Measurements from ENCODE around the gene IGFBP4.
"Not testable (repeated sequence)": the region's sequence is repeated elsewhere in the genome, so short reads cannot be mapped to it uniquely, and the experiment has no call there.

IGFBP4 gene

DNA sequence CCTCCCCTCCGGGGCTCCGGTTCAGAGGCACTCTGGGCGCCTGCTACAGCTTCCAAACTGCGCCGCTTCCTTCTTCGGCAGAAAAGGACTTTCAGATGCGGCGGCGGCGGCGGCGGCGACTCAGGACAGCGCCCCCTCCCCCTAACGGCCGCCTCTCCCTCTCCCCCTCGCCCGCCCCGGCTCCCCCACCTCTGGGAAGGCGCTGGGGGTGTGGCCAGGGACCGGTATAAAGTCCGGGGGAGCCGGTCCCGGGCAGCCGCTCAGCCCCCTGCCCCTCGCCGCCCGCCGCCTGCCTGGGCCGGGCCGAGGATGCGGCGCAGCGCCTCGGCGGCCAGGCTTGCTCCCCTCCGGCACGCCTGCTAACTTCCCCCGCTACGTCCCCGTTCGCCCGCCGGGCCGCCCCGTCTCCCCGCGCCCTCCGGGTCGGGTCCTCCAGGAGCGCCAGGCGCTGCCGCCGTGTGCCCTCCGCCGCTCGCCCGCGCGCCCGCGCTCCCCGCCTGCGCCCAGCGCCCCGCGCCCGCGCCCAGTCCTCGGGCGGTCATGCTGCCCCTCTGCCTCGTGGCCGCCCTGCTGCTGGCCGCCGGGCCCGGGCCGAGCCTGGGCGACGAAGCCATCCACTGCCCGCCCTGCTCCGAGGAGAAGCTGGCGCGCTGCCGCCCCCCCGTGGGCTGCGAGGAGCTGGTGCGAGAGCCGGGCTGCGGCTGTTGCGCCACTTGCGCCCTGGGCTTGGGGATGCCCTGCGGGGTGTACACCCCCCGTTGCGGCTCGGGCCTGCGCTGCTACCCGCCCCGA lies at the start of gene IGFBP4:
IGFBP4 (plus strand) TSS at position 255 of the 792 bp plus-strand sequence; CDS start at position 541, 286 bp downstream.
- H3K9ac ChIP-seq (ENCODE audit: low read length) = peak within 1 kb of the TSS; percentile 95
- H3K4me3 ChIP-seq (ENCODE audit: low read length) = peak within 1 kb of the TSS; percentile 88
- peak within 1 kb of the TSS; percentile 97 for H3K27ac ChIP-seq (ENCODE audit: low read depth, low read length)
- H3K36me3 ChIP-seq (ENCODE audit: control insufficient read depth, insufficient read depth, low read length) = no peaks in the 10 kb centered on the region
- no peaks in the 10 kb centered on the region for H3K27me3 ChIP-seq (ENCODE audit: control insufficient read depth, insufficient read depth, low read length)
- H3K4me1 ChIP-seq (ENCODE audit: control insufficient read depth, insufficient read depth, low read length) = peaks cover 32% of the 10 kb centered on the region

DNA sequence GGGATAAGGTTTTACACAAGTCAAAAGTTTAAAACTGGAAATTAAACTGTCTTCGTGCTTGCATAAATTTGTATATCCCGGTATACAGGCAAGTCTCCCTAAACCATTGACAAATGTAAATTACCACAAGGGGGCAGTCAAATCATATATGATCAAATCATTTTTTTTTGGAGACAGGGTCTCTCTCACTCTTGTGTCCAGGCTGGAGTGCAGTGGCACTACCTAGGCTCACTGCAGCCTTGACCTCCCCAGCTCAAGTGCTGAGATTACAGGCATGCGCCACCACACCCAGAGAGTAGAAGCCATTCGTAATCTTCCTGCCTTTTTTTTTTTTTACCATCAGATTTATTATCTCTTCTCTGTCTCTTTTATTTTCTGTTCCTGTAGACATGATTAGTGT lies 44.1 kb upstream of the IGFBP4 start:
- no peaks in the 10 kb centered on the region for H3K36me3 ChIP-seq (ENCODE audit: control insufficient read depth, insufficient read depth, low read length)
- no peak overlapping the region for H3K9ac ChIP-seq (ENCODE audit: low read length)
- no peak overlapping the region for H3K27ac ChIP-seq (ENCODE audit: low read depth, low read length)
- H3K4me3 ChIP-seq (ENCODE audit: low read length) = no peak overlapping the region
- no peaks in the 10 kb centered on the region for H3K4me1 ChIP-seq (ENCODE audit: control insufficient read depth, insufficient read depth, low read length)
- no peaks in the 10 kb centered on the region for H3K27me3 ChIP-seq (ENCODE audit: control insufficient read depth, insufficient read depth, low read length)

- H3K27ac ChIP-seq (ENCODE audit: low read depth, low read length) = no peak overlapping the region
- H3K4me1 ChIP-seq (ENCODE audit: control insufficient read depth, insufficient read depth, low read length) = no peaks in the 10 kb centered on the region
- H3K4me3 ChIP-seq (ENCODE audit: low read length) = no peak overlapping the region
- no peaks in the 10 kb centered on the region for H3K36me3 ChIP-seq (ENCODE audit: control insufficient read depth, insufficient read depth, low read length)
- H3K27me3 ChIP-seq (ENCODE audit: control insufficient read depth, insufficient read depth, low read length) = no peaks in the 10 kb centered on the region
- H3K9ac ChIP-seq (ENCODE audit: low read length) = no peak overlapping the region
Observed at GRCh38 chr17:40402668-40403067, 40.6 kb upstream of the IGFBP4 start.

- Histone ChIP-seq H3K9ac (ENCODE audit: low read length) (no peak overlapping the region), H3K4me1 (ENCODE audit: control insufficient read depth, insufficient read depth, low read length) (no peaks in the 10 kb centered on the region), H3K36me3 (ENCODE audit: control insufficient read depth, insufficient read depth, low read length) (no peaks in the 10 kb centered on the region), H3K27ac (ENCODE audit: low read depth, low read length) (no peak overlapping the region), H3K27me3 (ENCODE audit: control insufficient read depth, insufficient read depth, low read length) (no peaks in the 10 kb centered on the region), H3K4me3 (ENCODE audit: low read length) (no peak overlapping the region)
Observed at GRCh38 chr17:40404003-40404402, 39.2 kb upstream of the IGFBP4 start.

DNA sequence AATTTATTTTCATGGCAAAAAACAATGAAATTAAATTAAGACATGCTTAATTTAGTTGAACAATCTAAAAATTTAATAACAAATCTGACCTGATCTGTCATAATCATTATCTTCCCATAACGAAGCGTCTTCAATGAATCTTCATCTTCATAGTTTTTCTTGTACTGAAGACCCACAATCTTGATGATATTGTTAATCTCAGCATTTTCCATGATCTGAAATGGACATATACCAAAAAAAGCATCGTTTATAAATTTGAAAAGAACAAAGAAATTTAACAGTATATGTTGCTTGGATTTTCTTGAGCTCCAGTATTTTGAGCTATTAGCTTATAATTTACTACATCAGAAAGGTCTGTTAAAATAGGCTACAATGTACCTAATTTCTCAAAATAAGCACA lies 35.8 kb upstream of the IGFBP4 start:
- Histone ChIP-seq H3K27ac (ENCODE audit: low read depth, low read length) (no peak overlapping the region), H3K36me3 (ENCODE audit: control insufficient read depth, insufficient read depth, low read length) (no peaks in the 10 kb centered on the region), H3K9ac (ENCODE audit: low read length) (no peak overlapping the region), H3K4me1 (ENCODE audit: control insufficient read depth, insufficient read depth, low read length) (no peaks in the 10 kb centered on the region), H3K4me3 (ENCODE audit: low read length) (no peak overlapping the region), H3K27me3 (ENCODE audit: control insufficient read depth, insufficient read depth, low read length) (no peaks in the 10 kb centered on the region)

DNA sequence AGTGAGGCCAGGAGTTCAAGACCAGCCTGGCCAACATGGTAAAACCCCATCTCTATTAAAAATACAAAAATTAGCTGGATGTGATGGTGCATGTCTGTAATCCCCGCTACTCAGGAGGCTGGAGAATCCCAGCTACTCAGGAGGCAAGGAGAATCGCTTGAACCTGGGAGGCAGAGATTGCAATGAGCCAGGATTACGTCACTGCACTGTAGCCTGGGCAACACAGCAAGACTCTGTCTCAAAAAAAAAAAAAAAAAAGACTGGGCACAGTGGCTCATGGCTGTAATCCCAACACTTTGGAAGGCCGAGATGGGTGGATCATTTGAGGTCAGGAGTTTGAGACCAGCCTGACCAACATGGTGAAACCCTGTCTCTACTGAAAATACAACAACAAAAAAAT lies 33.7 kb upstream of the IGFBP4 start:
- not testable (repeated sequence) for H3K4me3 ChIP-seq (ENCODE audit: low read length); H3K27ac ChIP-seq (ENCODE audit: low read depth, low read length); H3K36me3 ChIP-seq (ENCODE audit: control insufficient read depth, insufficient read depth, low read length); H3K9ac ChIP-seq (ENCODE audit: low read length); H3K27me3 ChIP-seq (ENCODE audit: control insufficient read depth, insufficient read depth, low read length); H3K4me1 ChIP-seq (ENCODE audit: control insufficient read depth, insufficient read depth, low read length)

DNA sequence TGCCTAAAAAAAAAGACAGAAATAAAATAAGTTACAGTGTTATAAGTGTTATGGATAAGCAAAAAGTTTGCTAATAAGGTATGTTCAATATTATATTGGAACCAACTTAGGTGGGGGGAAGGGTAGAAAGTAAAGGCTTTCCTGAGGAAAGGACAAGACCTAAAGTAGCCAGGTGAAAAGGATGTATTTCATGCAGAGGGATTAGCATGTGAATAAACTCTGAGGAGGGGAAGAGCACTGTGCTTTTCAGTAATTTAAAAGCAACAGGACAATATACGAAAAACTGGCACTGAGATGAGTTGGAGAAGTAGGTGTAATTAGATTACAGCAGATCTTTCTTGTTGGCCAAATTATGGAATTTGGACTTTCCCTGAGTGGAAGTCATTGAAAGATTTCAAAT lies 33.2 kb upstream of the IGFBP4 start:
- H3K4me3 ChIP-seq (ENCODE audit: low read length) = no peak overlapping the region
- H3K36me3 ChIP-seq (ENCODE audit: control insufficient read depth, insufficient read depth, low read length) = no peaks in the 10 kb centered on the region
- H3K4me1 ChIP-seq (ENCODE audit: control insufficient read depth, insufficient read depth, low read length) = no peaks in the 10 kb centered on the region
- no peak overlapping the region for H3K9ac ChIP-seq (ENCODE audit: low read length)
- no peak overlapping the region for H3K27ac ChIP-seq (ENCODE audit: low read depth, low read length)
- H3K27me3 ChIP-seq (ENCODE audit: control insufficient read depth, insufficient read depth, low read length) = no peaks in the 10 kb centered on the region

GRCh38 chr17:40411821-40412220 lies 31.4 kb upstream of the IGFBP4 start:
- Histone ChIP-seq H3K36me3 (ENCODE audit: control insufficient read depth, insufficient read depth, low read length) (no peaks in the 10 kb centered on the region), H3K27ac (ENCODE audit: low read depth, low read length) (no peak overlapping the region), H3K9ac (ENCODE audit: low read length) (no peak overlapping the region), H3K4me3 (ENCODE audit: low read length) (no peak overlapping the region), H3K27me3 (ENCODE audit: control insufficient read depth, insufficient read depth, low read length) (no peaks in the 10 kb centered on the region), H3K4me1 (ENCODE audit: control insufficient read depth, insufficient read depth, low read length) (no peaks in the 10 kb centered on the region)

DNA sequence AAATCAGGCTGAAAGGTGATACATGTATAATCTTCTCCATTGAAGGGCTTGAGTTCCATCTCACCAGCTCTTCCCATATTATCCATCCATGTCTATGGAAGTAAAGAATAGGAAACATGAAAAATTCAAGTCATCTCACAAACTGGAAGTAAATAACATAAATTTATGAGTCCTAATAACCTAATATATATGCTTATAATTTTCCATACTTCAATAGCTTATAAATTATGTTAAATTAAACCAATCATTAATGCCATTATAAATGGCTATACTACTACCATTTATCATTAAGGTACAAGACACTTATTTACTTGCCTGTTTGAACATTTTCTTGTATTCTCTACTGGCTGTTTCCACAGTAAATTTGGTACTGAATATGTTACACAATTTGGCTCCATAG lies 30.4 kb upstream of the IGFBP4 start:
- Histone ChIP-seq H3K4me3 (ENCODE audit: low read length) (no peak overlapping the region), H3K27ac (ENCODE audit: low read depth, low read length) (no peak overlapping the region)

GRCh38 chr17:40414312-40414711 lies 28.9 kb upstream of the IGFBP4 start:
- H3K27me3 ChIP-seq (ENCODE audit: control insufficient read depth, insufficient read depth, low read length); H3K4me1 ChIP-seq (ENCODE audit: control insufficient read depth, insufficient read depth, low read length); H3K9ac ChIP-seq (ENCODE audit: low read length); H3K4me3 ChIP-seq (ENCODE audit: low read length); H3K27ac ChIP-seq (ENCODE audit: low read depth, low read length); H3K36me3 ChIP-seq (ENCODE audit: control insufficient read depth, insufficient read depth, low read length): not testable (repeated sequence)

More for the DNA sequence above, 30.4 kb upstream of the IGFBP4 start:
- H3K9ac ChIP-seq (ENCODE audit: low read length) = no peak overlapping the region
- H3K36me3 ChIP-seq (ENCODE audit: control insufficient read depth, insufficient read depth, low read length) = no peaks in the 10 kb centered on the region
- no peaks in the 10 kb centered on the region for H3K27me3 ChIP-seq (ENCODE audit: control insufficient read depth, insufficient read depth, low read length)
- H3K4me1 ChIP-seq (ENCODE audit: control insufficient read depth, insufficient read depth, low read length) = peaks cover 5% of the 10 kb centered on the region

DNA sequence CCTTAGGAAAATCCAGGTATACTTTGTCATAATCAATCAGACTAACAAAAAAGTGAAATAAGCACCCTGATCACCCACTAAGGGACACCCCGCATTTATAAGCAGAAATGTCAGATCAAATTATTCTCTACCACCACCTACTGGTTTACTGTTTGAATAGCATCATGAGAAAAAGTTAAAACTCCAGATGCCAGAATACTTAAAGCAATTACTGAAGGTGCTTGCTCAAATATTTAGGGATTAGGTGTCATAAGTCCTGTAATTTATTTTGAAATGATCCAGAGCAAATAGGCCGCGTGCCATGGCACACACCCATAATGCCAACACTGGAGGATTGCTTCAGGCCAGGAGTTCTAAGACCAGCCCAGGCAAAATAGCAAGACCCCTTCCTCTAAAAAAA lies 27.9 kb upstream of the IGFBP4 start:
- no peaks in the 10 kb centered on the region for H3K36me3 ChIP-seq (ENCODE audit: control insufficient read depth, insufficient read depth, low read length)
- H3K27ac ChIP-seq (ENCODE audit: low read depth, low read length) = no peak overlapping the region
- no peak overlapping the region for H3K4me3 ChIP-seq (ENCODE audit: low read length)
- H3K27me3 ChIP-seq (ENCODE audit: control insufficient read depth, insufficient read depth, low read length) = no peaks in the 10 kb centered on the region
- H3K9ac ChIP-seq (ENCODE audit: low read length) = no peak overlapping the region
- H3K4me1 ChIP-seq (ENCODE audit: control insufficient read depth, insufficient read depth, low read length) = peaks cover 7% of the 10 kb centered on the region

DNA sequence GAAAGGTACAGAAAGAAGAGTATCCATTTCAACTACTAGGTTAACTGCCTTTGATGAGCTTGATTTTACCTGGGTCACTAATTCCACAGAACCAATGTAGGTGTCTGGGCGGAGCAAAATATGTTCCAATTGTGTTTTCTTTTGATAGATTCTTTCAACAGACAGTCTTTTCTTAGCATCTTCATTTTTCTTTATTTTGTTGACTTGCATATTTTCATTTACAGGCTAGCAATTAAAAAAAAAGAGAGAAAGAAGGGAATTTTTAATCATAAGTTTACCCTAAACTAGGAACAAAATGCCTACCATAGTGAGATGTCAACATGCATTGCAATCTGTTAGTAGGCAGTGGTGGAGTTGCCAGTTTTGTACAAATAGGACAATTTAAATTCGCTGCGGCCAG lies 26.6 kb upstream of the IGFBP4 start:
- H3K4me1 ChIP-seq (ENCODE audit: control insufficient read depth, insufficient read depth, low read length) = peaks cover 7% of the 10 kb centered on the region
- H3K9ac ChIP-seq (ENCODE audit: low read length) = no peak overlapping the region
- no peaks in the 10 kb centered on the region for H3K27me3 ChIP-seq (ENCODE audit: control insufficient read depth, insufficient read depth, low read length)
- H3K27ac ChIP-seq (ENCODE audit: low read depth, low read length) = no peak overlapping the region
- H3K36me3 ChIP-seq (ENCODE audit: control insufficient read depth, insufficient read depth, low read length) = no peaks in the 10 kb centered on the region
- H3K4me3 ChIP-seq (ENCODE audit: low read length) = no peak overlapping the region

- H3K9ac ChIP-seq (ENCODE audit: low read length) = no peak overlapping the region
- H3K27me3 ChIP-seq (ENCODE audit: control insufficient read depth, insufficient read depth, low read length) = no peaks in the 10 kb centered on the region
- H3K27ac ChIP-seq (ENCODE audit: low read depth, low read length) = no peak overlapping the region
Observed at GRCh38 chr17:40417258-40417608, 26.0 kb upstream of the IGFBP4 start.

More at GRCh38 chr17:40417258-40417608, 26.0 kb upstream of the IGFBP4 start:
- Histone ChIP-seq H3K4me3 (ENCODE audit: low read length) (peak overlapping the region; percentile 68), H3K4me1 (ENCODE audit: control insufficient read depth, insufficient read depth, low read length) (peaks cover 7% of the 10 kb centered on the region), H3K36me3 (ENCODE audit: control insufficient read depth, insufficient read depth, low read length) (no peaks in the 10 kb centered on the region)
